Muscle layer of duodenum (tissue), 2 donors: ENCODE results near the gene RAD51B.

Experiments used
- H3K27ac ChIP-seq: one replicate; pipeline ENCODE4 v1.7.0; 2013; ENCODE audit warnings: mild to moderate bottlenecking, low read length
- H3K27me3 ChIP-seq: one replicate; pipeline ENCODE4 v1.7.0; 2013; ENCODE audit warnings: low read depth, mild to moderate bottlenecking, control low read depth, low read length
- H3K36me3 ChIP-seq, 2 donors: one replicate each; pipeline ENCODE4 v1.7.0; 2013; ENCODE audit warnings: low read length in 2 of 2, control low read depth in 1 of 2, mild to moderate bottlenecking in 1 of 2; ENCODE audit not compliant: insufficient read depth in 2 of 2, control insufficient read depth in 1 of 2
- H3K4me1 ChIP-seq, 2 donors: one replicate each; pipeline ENCODE4 v1.7.0; 2013; ENCODE audit warnings: low read length in 2 of 2, mild to moderate bottlenecking in 2 of 2, control low read depth in 1 of 2, moderate library complexity in 1 of 2; ENCODE audit not compliant: insufficient read depth in 2 of 2, control insufficient read depth in 1 of 2
- H3K4me3 ChIP-seq, 2 donors: one replicate each; pipeline ENCODE4 v1.7.0; 2013; ENCODE audit warnings: low read length in 2 of 2, low read depth in 1 of 2, mild to moderate bottlenecking in 1 of 2
- H3K9me3 ChIP-seq, 2 donors: one replicate each; pipeline ENCODE4 v1.7.0; 2013; ENCODE audit warnings: low read length in 2 of 2, control low read depth in 1 of 2, mild to moderate bottlenecking in 1 of 2; ENCODE audit not compliant: control insufficient read depth in 1 of 2
- donor health status: healthy.

Gene RAD51B

GRCh38 chr14:68264260-68264569 is 444.6 kb downstream of the RAD51B start:
- H3K4me3 ChIP-seq = no peak overlapping the region
- no peaks in the 10 kb centered on the region for H3K27me3 ChIP-seq
- H3K9me3 ChIP-seq = no peaks in the 10 kb centered on the region
- H3K4me1 ChIP-seq = peaks cover 3 to 9% of the 10 kb centered on the region in 2 donors
- H3K36me3 ChIP-seq = no peaks in the 10 kb centered on the region
- H3K27ac ChIP-seq = no peak overlapping the region

GRCh38 chr14:68266998-68267397 is 447.4 kb downstream of the RAD51B start:
- Histone ChIP-seq H3K36me3 (no peaks in the 10 kb centered on the region), H3K27ac (no peak overlapping the region), H3K27me3 (no peaks in the 10 kb centered on the region), H3K4me3 (no peak overlapping the region), H3K4me1 (peaks cover 9 to 11% of the 10 kb centered on the region in 2 donors), H3K9me3 (no peaks in the 10 kb centered on the region)

- H3K4me1 ChIP-seq = peaks cover 9 to 14% of the 10 kb centered on the region in 2 donors
- H3K27ac ChIP-seq = no peak overlapping the region
Observed at GRCh38 chr14:68268197-68268596, 448.6 kb downstream of the RAD51B start.

GRCh38 chr14:68268719-68269118 is 449.1 kb downstream of the RAD51B start:
- no peak overlapping the region for H3K27ac ChIP-seq
- no peaks in the 10 kb centered on the region for H3K36me3 ChIP-seq
- no peak overlapping the region for H3K4me3 ChIP-seq
- no peaks in the 10 kb centered on the region for H3K27me3 ChIP-seq
- peaks cover 9 to 14% of the 10 kb centered on the region in 2 donors for H3K4me1 ChIP-seq
- no peaks in the 10 kb centered on the region for H3K9me3 ChIP-seq

More at GRCh38 chr14:68268197-68268596, 448.6 kb downstream of the RAD51B start:
- no peaks in the 10 kb centered on the region for H3K27me3 ChIP-seq
- no peak overlapping the region for H3K4me3 ChIP-seq
- H3K36me3 ChIP-seq = no peaks in the 10 kb centered on the region
- H3K9me3 ChIP-seq = no peaks in the 10 kb centered on the region

- Histone ChIP-seq H3K36me3 (no peaks in the 10 kb centered on the region), H3K27ac (no peak overlapping the region), H3K27me3 (no peaks in the 10 kb centered on the region), H3K9me3 (no peaks in the 10 kb centered on the region), H3K4me1 (peaks cover 9 to 14% of the 10 kb centered on the region in 2 donors), H3K4me3 (no peak overlapping the region)
Observed at GRCh38 chr14:68269136-68269927, 449.8 kb downstream of the RAD51B start.

- Histone ChIP-seq H3K27me3 (no peaks in the 10 kb centered on the region), H3K4me1 (peaks cover 9 to 14% of the 10 kb centered on the region in 2 donors), H3K4me3 (no peak overlapping the region), H3K9me3 (no peaks in the 10 kb centered on the region), H3K27ac (no peak overlapping the region), H3K36me3 (no peaks in the 10 kb centered on the region)
Observed at GRCh38 chr14:68270342-68270741, 450.8 kb downstream of the RAD51B start.

- peak overlapping the region; percentile 28 for H3K27ac ChIP-seq
- H3K36me3 ChIP-seq = no peaks in the 10 kb centered on the region
- H3K4me1 ChIP-seq = peaks cover 9 to 14% of the 10 kb centered on the region in 2 donors
- no peaks in the 10 kb centered on the region for H3K9me3 ChIP-seq
- no peaks in the 10 kb centered on the region for H3K27me3 ChIP-seq
- H3K4me3 ChIP-seq = no peak overlapping the region
Observed at GRCh38 chr14:68271913-68272391, 452.4 kb downstream of the RAD51B start.

GRCh38 chr14:68273413-68273812 is 453.8 kb downstream of the RAD51B start:
- Histone ChIP-seq H3K4me3 (no peak overlapping the region), H3K4me1 (peaks cover 9 to 11% of the 10 kb centered on the region in 2 donors), H3K36me3 (no peaks in the 10 kb centered on the region), H3K27ac (no peak overlapping the region), H3K27me3 (no peaks in the 10 kb centered on the region), H3K9me3 (no peaks in the 10 kb centered on the region)

GRCh38 chr14:68274725-68275124 is 455.1 kb downstream of the RAD51B start:
- no peaks in the 10 kb centered on the region for H3K9me3 ChIP-seq
- no peaks in the 10 kb centered on the region for H3K27me3 ChIP-seq
- H3K4me3 ChIP-seq = no peak overlapping the region

GRCh38 chr14:68278576-68279436 is 459.2 kb downstream of the RAD51B start:
- peaks cover 5 to 6% of the 10 kb centered on the region in 2 donors for H3K4me1 ChIP-seq
- H3K9me3 ChIP-seq = no peaks in the 10 kb centered on the region
- H3K36me3 ChIP-seq = no peaks in the 10 kb centered on the region
- H3K4me3 ChIP-seq = no peak overlapping the region
- H3K27ac ChIP-seq = no peak overlapping the region
- H3K27me3 ChIP-seq = no peaks in the 10 kb centered on the region

More at GRCh38 chr14:68274725-68275124, 455.1 kb downstream of the RAD51B start:
- Histone ChIP-seq H3K4me1 (peaks cover 9 to 16% of the 10 kb centered on the region in 2 donors), H3K36me3 (no peaks in the 10 kb centered on the region), H3K27ac (no peak overlapping the region)

GRCh38 chr14:68279437-68279720 is 459.8 kb downstream of the RAD51B start:
- Histone ChIP-seq H3K9me3 (no peaks in the 10 kb centered on the region), H3K36me3 (no peaks in the 10 kb centered on the region), H3K27me3 (no peaks in the 10 kb centered on the region), H3K4me1 (peaks cover 5 to 10% of the 10 kb centered on the region in 2 donors), H3K4me3 (no peak overlapping the region), H3K27ac (no peak overlapping the region)
